A673 (cell line): ENCODE data around the gene MARK2. TPM values are rescaled to one million over a fixed set of nuclear protein-coding genes. Genes with fewer than 3 reads are reported as not detected.
A peak's percentile ranks its signal among the peaks of the same experiment; 100 is the strongest.

Experiments used
- BruUV-seq: library from RNA; stranded (reverse); fragments of 400-500 nt; replicated peaks from 2 replicates; lab custom pipeline; 2021; lab: Mats Ljungman, UMichigan
- CTCF ChIA-PET: fragments of 300-600 bp; sonication (Branson Sonifier 250); formaldehyde crosslinking; loops from one replicate; lab custom pipeline; 2022; ENCODE audit warnings: antibody characterized with exemption; lab: Charles Lee
- POLR2A ChIA-PET: fragments of 300-600 bp; sonication (Branson Sonifier 250); formaldehyde crosslinking; loops from one replicate; lab custom pipeline; 2022; ENCODE audit warnings: antibody characterized with exemption; ENCODE audit not compliant: low non-redundant PET; lab: Charles Lee
- DNase-seq: peaks from one replicate; pipeline ENCODE4 v3.0.0-alpha.2; 2015; ENCODE audit warnings: low spot score
- H3K27ac ChIP-seq: fragments of 200-600 bp; sonication (generic); 2 replicates; pipeline ENCODE4 v1.5.1; 2016; ENCODE audit warnings: mixed run types, low read depth, mild to moderate bottlenecking, mixed read lengths, antibody characterized with exemption, low read length; ENCODE audit not compliant: poor library complexity, severe bottlenecking
- H3K27me3 ChIP-seq: fragments of 200-600 bp; sonication (generic); replicated peaks from 2 replicates; pipeline ENCODE4 v1.6.1; 2017; ENCODE audit warnings: mixed run types, low read depth, mild to moderate bottlenecking, mixed read lengths, antibody characterized with exemption, low read length; ENCODE audit not compliant: insufficient read depth, poor library complexity
- H3K36me3 ChIP-seq: fragments of 200-600 bp; sonication (generic); 2 replicates; pipeline ENCODE4 v1.6.1; 2016; ENCODE audit warnings: mixed run types, mild to moderate bottlenecking, mixed read lengths, antibody characterized with exemption, low read length; ENCODE audit not compliant: insufficient read depth, poor library complexity, severe bottlenecking
- H3K4me1 ChIP-seq: fragments of 200-600 bp; sonication (generic); 2 replicates; pipeline ENCODE4 v1.6.1; 2017; ENCODE audit warnings: mixed run types, mild to moderate bottlenecking, mixed read lengths, antibody characterized with exemption, low read length; ENCODE audit not compliant: insufficient read depth, poor library complexity, severe bottlenecking
- H3K4me3 ChIP-seq: fragments of 200-600 bp; sonication (generic); 2 replicates; pipeline ENCODE4 v1.5.1; 2016; ENCODE audit warnings: low read depth, mixed run types, mild to moderate bottlenecking, mixed read lengths, low read length; ENCODE audit not compliant: poor library complexity, severe bottlenecking
- H3K9me3 ChIP-seq: fragments of 200-600 bp; sonication (generic); 2 replicates; pipeline ENCODE4 v1.6.1; 2016; ENCODE audit warnings: mixed run types, low read depth, mild to moderate bottlenecking, mixed read lengths, antibody characterized with exemption, low read length; ENCODE audit not compliant: poor library complexity, severe bottlenecking
- EZH2 ChIP-seq: fragments of 200-600 bp; sonication (generic); IDR thresholded peaks from 2 replicates; pipeline ENCODE4 v1.6.1; 2017; ENCODE audit warnings: borderline replicate concordance, low read depth, mild to moderate bottlenecking, mixed read lengths, antibody characterized with exemption, low read length; ENCODE audit not compliant: poor library complexity, severe bottlenecking
- intact Hi-C: fragments of 100-400 bp; cut with micrococcal nuclease; formaldehyde crosslinking; loops from one replicate; pipeline ENCODE4 v1.10.0; 2022; ENCODE audit not compliant: unreplicated experiment
- total RNA-seq: library from RNA; stranded (reverse); gene quantifications from 2 replicates; pipeline ENCODE4 v1.2.3, GENCODE V29; 2021
- TF ChIP-seq, protein P1 (sequence below): fragments of 300-800, 200-600 bp; sonication (generic); conservative IDR thresholded peaks from 2 replicates; pipeline ENCODE4 v1.5.1; 2017; ENCODE audit warnings: low read depth, mild to moderate bottlenecking, antibody characterized with exemption, low read length, moderate library complexity, mixed read lengths

MARK2 gene
- total RNA-seq, 1 experiment from 2014 or later: 61.7 TPM

DNA sequence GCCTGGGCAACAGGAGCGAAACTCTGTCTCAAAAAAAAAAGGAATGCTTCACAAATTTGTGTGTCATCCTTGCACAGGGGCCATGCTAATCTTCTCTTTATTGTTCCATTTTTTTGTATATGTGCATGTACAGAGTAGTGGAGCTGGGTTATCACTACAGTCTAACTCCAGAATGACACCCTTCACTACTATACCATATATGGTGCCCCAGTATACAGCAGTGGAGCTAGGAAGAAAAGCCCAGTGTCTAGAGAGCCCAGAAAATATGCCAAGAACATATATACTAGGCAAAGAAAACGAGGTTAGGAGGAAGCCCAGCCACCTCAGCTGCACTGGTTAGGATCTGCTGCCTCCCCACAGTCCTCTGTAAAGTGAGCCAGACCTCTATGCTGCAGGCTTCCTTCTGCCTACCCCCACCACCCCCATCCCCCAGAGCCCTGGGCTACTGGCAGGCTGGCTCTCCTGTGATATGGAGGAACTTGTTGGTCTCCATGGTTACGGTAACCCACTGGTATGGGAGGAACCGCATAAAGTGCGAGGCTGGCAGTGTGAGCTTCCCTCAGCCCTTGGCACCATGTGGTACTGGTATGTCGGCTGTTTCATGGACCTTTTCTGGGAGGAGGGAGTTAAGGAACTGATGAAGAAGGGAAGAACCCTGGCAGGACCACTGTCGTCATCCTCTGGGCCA is 43.8 kb downstream of the MARK2 start:
- H3K36me3 ChIP-seq: no peaks in the 10 kb centered on the region
- H3K9me3 ChIP-seq: no peaks in the 10 kb centered on the region
- H3K27me3 ChIP-seq: no peaks in the 10 kb centered on the region
- TF ChIP-seq EZH2: no peak
- TF ChIP-seq, protein P1, sequence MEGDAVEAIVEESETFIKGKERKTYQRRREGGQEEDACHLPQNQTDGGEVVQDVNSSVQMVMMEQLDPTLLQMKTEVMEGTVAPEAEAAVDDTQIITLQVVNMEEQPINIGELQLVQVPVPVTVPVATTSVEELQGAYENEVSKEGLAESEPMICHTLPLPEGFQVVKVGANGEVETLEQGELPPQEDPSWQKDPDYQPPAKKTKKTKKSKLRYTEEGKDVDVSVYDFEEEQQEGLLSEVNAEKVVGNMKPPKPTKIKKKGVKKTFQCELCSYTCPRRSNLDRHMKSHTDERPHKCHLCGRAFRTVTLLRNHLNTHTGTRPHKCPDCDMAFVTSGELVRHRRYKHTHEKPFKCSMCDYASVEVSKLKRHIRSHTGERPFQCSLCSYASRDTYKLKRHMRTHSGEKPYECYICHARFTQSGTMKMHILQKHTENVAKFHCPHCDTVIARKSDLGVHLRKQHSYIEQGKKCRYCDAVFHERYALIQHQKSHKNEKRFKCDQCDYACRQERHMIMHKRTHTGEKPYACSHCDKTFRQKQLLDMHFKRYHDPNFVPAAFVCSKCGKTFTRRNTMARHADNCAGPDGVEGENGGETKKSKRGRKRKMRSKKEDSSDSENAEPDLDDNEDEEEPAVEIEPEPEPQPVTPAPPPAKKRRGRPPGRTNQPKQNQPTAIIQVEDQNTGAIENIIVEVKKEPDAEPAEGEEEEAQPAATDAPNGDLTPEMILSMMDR: no peak
- H3K27ac ChIP-seq: no peak overlapping the region
- ChIA-PET CTCF (no interaction called here), POLR2A (no interaction called here)
- intact Hi-C loops: no loop called here
- BruUV-seq: no TSS peak
- H3K4me1 ChIP-seq: peaks cover 8% of the 10 kb centered on the region
- H3K4me3 ChIP-seq: no peak overlapping the region
- DNase-seq: peak; percentile 35

- Histone ChIP-seq H3K9me3 (no peaks in the 10 kb centered on the region), H3K4me1 (peaks cover 13% of the 10 kb centered on the region), H3K36me3 (no peaks in the 10 kb centered on the region), H3K27ac (no peak overlapping the region), H3K27me3 (no peaks in the 10 kb centered on the region), H3K4me3 (no peak overlapping the region)
- intact Hi-C loops: no loop called here
- DNase-seq: no peak
- TF ChIP-seq, protein P1: no peak
- TF ChIP-seq EZH2: no peak
- ChIA-PET POLR2A (no interaction called here), CTCF (no interaction called here)
- no TSS peak for BruUV-seq
Measured at GRCh38 chr11:63883791-63884190, 44.9 kb downstream of the MARK2 start.

- DNase-seq: no peak
- Histone ChIP-seq H3K9me3 (no peaks in the 10 kb centered on the region), H3K4me3 (no peak overlapping the region), H3K36me3 (no peaks in the 10 kb centered on the region), H3K27me3 (no peaks in the 10 kb centered on the region), H3K27ac (no peak overlapping the region), H3K4me1 (peaks cover 13% of the 10 kb centered on the region)
- ChIA-PET CTCF (no interaction called here), POLR2A (no interaction called here)
- intact Hi-C loops: no loop called here
- BruUV-seq: no TSS peak
- TF ChIP-seq, protein P1: no peak
- TF ChIP-seq EZH2: no peak
Measured at GRCh38 chr11:63884196-63884932, 45.5 kb downstream of the MARK2 start.
